HG03064 (cell line): Measurements from ENCODE around the gene MPRIP.

Source experiments
- ATAC-seq: cut with Tn5 transposase; IDR thresholded peaks from one replicate; pipeline ENCODE4 v1.9.1; 2021; ENCODE audit warnings: low read depth; ENCODE audit not compliant: unreplicated experiment

The MPRIP gene

DNA sequence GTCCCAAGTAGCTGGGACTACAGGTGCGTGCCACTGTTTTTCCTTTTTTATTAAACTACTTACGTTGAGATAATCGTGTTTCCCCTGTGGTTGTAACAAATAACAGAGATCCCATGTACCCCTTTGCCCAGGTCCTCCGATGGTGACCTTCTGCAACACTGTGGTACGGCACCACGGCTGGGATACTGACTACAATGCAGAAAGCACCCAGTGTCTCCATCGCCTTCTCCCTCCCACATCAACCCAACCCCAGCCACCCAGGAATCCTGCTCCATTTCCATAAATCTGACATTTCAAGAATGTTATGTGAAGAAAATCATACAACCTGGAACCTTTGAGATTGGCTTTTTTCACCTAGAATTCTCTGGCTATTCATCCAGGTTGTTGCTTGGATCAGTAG lies 22.1 kb downstream of the MPRIP start:
- ATAC-seq, result no peak

DNA sequence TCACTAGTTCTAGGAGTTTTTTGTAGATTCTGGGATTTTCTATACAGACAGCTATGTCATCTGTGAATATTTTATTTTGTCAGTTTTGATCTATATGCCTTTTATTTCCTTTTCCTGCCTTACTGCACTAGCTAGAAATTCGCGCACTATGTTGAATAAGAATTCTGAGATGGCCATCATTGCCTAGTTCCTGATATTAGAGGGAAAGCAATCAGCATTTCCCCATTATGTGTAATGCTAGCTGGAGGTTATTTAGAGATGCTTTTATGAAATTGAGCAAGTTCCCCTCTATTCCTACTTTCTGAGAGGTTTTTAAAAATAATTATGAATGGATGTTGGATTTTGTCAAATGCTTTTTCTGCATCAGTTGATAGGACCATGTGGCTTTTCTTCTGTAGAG lies 23.8 kb downstream of the MPRIP start:
- ATAC-seq, result no peak

- ATAC-seq, result no peak
Measured at GRCh38 chr17:17067257-17067656, 25.0 kb downstream of the MPRIP start.

GRCh38 chr17:17069849-17070248 lies 27.6 kb downstream of the MPRIP start:
- ATAC-seq, result no peak

DNA sequence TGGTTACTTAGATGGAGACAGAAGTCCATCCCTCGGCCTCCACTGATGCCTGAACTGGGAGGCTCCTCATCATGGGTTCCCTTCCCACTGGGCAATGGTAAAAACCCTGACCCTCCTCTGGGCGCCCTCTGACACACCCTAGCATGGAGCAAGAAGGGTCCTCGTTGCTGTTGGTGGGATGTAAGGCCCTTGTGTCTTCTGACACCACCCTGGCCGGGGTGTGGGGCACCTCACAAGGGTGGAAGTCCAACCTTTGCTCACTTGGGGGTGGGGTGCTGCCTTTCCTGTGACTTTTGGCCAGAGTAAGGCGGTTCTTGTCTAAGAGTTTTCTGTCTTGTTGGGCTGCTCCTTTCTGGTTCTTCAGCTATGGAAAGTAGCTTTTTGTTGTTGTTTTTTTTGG lies 28.7 kb downstream of the MPRIP start:
- no peak for ATAC-seq

- ATAC-seq, result no peak
Measured at GRCh38 chr17:17071531-17072360, 29.5 kb downstream of the MPRIP start.

DNA sequence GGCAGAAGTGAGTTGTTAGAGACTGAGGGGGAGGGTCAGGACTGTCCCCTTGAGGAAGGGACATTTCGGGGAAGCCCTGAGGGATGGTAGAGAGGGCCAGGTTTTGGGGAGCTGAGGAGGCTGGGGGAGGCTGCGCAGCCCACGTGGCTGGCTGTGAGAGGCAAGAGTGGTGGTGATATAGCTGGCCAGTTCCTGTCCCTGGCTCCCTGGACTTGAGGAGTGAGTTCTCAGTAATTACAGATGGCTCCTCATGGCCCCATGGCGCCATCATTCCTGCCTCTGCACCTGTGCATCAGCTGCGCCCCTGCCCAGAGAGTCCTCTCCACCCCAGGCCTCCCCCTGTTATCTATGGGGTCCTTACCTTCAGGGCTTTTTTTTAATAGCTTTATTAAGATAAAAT lies 30.3 kb downstream of the MPRIP start:
- no peak for ATAC-seq

DNA sequence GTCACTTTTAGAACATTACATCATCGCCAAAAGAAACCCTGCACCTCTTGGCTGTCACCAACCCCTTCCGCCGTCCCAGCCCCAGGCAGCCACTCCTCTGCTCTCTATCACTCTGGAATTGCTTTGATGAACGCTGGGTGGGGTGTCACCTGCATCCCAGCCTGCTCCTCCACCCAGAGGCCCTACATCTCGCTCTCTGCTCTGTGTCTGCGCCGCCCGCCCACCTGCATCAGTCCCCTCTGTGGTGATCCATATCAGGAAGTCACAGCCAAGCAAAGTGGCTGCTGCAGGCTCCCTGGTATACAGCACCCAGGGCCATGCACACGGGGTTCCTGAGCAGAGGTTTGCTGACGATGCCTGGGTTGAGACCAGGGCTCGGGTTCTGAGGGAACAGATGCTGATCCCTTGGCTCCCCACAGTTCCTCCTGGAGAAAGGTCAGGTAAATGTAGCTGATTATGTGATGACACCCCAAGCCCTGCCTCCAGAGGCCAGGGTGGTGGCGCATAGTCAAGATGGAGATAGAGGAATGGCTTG lies 30.8 kb downstream of the MPRIP start:
- no peak for ATAC-seq

- ATAC-seq, result no peak
Measured at GRCh38 chr17:17073581-17074403, 31.5 kb downstream of the MPRIP start.

DNA sequence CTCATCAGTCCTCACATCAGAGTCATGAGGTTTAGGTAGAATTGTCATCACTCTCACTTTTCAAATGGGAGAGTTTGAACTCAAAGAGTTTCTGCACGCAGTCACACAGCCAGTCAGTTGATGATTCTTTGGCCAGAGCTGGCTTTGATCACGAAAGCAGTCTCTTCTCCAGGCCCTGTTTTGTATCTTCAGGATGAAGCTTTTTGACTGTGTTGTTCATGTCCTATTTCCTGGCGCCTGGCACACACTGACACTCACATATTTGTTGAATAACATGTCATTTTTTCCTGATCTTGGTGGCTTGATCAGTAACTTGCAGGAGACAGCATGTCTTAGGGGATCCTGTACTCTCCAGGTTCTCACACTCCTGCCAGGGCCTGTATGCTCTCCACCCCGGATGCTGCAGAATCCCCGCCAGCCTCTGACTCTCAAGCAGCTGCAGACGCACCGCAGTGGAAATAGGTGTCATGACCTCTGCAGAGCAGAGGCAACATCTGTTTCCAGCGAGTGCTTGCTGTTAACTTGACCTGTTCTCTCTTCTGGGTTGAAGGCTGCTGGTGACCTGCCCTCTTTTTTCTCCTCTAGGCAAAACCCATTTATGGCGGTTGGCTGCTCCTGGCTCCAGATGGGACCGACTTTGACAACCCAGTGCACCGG lies 33.0 kb downstream of the MPRIP start:
- no peak for ATAC-seq

- ATAC-seq, result no peak
Measured at GRCh38 chr17:17076066-17076465, 33.8 kb downstream of the MPRIP start.

- no peak for ATAC-seq
Measured at GRCh38 chr17:17077101-17077500, 34.8 kb downstream of the MPRIP start.

DNA sequence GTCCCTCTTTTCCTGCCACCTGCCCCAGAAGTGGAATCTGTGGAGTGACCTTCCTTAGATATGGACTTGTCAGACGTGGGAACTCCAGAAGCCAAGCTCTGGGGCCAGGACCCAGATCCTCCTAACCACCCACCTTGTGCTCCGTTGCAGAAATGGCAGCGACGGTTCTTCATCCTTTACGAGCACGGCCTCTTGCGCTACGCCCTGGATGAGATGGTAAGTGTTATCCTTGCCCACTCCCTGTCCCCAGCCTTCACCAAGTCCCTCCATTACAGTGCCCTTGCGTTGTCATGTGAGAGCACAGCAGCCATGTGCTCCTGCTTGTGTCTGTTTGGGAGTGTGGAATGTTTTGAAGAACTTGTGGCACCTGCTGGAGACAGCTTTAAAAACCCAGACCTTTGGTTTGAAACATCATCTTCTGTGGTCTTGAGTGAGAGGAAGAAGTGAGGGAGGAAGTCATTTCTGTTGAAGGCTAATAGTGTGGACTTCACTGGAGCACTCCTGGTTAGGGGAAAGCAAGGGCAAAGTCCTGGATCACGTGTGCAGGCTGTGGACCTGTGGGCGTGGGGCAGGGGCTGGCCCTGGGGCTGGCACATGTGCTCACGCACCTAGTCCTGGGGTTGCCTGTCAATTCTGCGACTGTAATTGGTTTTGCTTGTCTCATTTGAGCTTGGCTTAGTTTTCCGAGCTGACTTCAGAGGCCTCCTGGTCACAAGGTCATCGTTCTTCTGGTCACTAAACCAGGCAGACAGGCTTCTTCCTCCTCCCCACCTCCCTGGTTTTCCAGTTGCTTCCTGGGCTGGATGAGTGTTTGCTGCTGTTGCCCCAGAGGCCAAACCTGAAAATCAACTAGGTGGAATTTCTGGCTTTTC lies 35.8 kb downstream of the MPRIP start:
- no peak for ATAC-seq

- no peak for ATAC-seq
Measured at GRCh38 chr17:17078832-17079231, 36.6 kb downstream of the MPRIP start.

- no peak for ATAC-seq
Measured at GRCh38 chr17:17079336-17079735, 37.1 kb downstream of the MPRIP start.

DNA sequence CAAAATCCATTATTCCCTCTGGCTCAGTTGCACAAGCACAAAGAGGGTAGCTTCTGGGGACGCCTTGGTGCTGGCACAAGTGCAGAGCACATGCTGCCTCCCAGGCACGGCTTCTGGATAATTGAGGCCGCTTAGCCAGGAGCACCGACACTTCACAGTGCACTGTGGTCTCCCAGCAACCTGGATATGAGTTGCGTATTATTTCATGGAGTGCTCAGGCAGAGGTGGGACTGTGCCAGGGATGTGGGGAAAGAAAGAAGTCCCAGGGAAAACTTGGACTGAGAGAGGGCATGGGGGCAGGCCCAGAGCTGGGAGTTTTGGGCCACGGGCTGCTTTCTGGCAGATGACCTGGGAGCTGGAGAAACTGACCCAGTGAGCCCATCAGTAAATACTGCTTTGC lies 37.5 kb downstream of the MPRIP start:
- ATAC-seq, result no peak

DNA sequence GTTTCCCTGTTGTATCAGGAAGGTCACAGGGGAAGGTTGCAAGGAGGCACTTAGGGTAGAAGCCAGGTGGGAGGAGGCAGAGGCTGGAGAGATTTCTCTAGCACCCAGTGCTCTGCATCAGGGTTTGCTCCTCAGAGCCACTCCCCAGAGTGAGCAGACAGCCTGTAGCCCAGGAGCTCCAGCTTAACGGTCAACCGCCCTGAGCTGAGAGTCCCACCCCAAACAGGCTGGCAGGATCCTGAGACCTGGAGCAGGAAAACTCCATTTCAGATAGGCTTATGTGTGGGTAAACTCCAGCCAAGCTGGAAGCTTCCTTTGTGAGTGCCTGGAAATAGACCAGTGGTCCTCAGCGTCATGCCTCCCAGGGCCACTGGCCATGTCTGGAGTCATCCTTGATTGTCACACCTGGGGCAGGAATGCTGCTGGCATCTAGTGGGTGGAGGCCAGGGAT lies 37.9 kb downstream of the MPRIP start:
- no peak for ATAC-seq

- no peak for ATAC-seq
Measured at GRCh38 chr17:17080781-17081180, 38.5 kb downstream of the MPRIP start.

DNA sequence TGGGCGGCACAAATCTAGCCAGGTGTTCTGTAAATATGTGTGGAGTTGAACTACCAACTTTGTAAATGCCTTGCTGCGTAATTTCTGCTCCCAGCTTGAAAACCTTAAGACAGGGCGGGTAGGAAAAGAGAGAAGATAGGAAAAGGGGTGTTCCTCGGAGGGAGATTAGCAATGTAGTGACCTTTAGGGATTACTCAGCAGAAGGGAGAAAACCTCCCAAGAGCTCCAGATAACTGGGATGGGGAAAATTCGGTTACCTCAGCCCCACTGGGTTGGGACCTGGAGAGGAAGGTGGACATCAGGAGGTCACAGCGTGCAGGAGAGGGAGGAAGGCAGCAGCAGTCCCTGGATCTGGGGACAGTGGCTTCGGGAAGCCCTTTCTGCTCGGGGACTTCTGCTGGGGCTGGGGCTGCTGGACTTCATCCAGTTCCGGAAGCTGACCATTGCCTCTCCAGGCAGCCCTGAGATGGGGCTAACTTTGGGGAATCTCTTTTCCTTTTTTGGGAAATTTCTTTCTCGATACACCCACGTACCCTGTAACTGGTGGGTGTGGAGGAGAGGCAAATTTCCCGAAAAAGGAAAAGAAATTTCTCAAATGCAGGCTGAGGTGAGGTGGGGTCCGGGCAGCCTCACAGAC lies 39.2 kb downstream of the MPRIP start:
- ATAC-seq, result no peak

DNA sequence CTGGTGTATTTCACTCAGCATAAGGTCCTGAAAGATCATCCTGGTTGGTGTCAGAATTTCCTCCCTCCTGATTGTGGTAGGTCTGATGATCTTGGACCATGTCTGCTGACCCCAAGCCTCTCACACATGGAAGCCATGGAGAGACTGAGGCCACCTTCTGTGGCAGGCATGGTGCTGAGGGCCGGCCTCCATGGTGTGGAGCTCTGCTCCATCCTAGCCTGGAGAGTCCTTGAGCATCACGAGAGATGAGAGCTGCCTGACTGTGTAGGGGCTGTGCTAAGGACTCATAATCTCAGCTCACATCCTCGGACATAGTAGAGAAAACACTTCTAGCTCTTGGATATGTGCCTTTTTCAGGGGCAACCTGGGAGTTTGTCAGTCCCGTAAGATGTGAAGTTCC lies 40.6 kb downstream of the MPRIP start:
- no peak for ATAC-seq
